HG02642 (cell line): ENCODE results near the gene MARCO.

Experiments used
- ATAC-seq: cut with Tn5 transposase; IDR thresholded peaks from one replicate; pipeline ENCODE4 v1.9.1; 2021; ENCODE audit warnings: mild to moderate bottlenecking; ENCODE audit not compliant: unreplicated experiment, poor library complexity

MARCO gene

DNA sequence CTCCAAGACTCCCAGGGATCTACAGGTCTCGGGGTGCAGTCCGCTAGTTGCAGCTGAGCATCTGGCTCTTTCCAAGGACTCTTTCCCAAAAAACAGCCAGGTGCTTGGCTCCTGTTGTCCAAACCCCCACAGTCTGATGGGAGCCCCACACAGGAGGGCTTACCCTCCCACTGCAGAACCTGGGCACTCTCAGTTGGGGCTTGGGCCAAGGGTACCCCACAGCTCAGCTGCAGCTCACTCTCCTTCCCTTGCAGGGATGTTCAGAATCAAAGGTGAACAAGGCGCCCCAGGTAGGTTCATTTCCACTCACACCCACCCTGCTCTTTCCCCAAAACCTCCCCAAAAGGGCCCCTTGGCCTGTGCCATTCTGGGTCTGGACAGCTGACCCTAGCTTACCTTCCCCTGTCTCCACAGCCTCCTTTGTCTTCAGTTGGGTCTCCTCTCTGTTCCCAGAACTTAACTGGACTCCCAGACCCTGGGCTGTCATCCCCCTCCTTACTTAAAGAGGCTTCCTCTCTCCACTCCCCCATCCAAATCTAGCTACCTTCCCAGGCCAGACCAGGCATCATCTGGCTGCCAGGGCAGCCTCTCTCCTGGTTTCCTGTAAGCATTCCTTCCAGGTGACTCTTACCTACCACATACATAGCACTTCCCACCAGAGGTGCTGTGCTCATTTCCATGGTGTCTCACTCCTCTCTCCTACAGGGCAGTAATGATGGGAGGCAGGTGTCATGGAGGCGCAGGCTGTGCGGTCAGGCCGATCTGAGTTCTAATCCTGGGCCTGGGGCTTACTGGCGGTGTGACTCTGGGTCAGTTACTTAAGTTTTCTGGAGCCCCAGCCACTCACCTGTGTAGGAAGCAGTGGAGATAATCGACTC lies 29.5 kb downstream of the MARCO start:
- ATAC-seq = no peak

DNA sequence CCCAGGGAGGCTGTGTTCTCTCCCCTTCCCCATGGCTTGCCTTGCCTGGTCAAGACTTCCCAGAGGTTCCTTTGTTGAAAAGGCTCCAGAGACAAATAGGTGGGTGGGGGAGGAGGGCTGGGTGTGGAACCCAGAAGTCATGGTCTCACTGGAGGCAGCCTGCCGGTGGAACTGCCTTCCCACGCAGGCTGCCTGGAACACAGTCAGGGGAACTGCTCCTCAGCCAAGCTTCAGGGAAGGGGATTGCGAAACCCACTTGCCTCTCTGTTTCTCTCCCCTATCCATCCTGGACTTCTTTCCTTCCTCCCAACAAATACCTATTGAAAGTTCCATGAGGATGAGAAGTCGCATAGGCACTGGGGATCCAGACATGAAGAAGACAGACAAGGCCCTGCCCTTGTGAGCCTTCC lies 31.6 kb downstream of the MARCO start:
- ATAC-seq = no peak

DNA sequence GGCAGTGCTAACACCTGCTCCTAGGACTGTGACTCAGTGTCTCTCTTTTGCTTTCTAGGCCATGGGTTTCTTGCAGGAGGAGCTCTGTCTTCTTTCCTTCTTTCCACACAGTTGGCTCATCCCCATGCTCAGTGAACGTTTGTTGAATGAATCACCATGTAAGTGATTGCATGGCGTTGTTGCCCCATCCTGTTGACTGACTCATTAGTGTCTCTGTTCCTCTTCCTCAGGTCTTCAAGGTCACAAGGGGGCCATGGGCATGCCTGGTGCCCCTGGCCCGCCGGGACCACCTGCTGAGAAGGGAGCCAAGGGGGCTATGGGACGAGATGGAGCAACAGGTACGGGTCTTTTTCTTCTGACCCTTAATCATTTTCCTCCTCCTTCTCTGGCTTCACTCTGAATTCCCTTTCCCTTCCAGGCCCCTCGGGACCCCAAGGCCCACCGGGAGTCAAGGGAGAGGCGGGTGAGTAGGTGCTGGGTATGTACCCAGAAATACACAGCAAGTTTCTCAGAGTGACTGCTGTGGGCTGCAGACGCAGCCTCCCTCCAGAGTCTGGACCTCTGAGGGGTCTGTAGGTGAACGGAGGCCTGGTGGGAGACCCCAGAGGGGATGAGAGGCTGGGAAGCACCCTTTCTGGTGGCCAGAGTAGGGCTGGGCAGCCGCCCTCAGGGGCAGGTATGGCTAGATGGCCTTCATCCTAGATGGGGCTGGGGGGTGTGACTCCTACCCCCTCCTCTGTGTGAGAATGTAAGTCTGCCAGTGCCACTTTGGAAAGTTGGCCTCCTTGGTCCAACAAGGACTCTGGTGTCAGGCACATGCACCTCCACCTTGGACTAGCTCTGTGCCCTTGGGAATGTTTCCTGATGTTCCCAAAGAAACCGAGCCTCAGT lies 32.4 kb downstream of the MARCO start:
- no peak for ATAC-seq

GRCh38 chr2:118975133-118975532 lies 33.1 kb downstream of the MARCO start:
- ATAC-seq = no peak

DNA sequence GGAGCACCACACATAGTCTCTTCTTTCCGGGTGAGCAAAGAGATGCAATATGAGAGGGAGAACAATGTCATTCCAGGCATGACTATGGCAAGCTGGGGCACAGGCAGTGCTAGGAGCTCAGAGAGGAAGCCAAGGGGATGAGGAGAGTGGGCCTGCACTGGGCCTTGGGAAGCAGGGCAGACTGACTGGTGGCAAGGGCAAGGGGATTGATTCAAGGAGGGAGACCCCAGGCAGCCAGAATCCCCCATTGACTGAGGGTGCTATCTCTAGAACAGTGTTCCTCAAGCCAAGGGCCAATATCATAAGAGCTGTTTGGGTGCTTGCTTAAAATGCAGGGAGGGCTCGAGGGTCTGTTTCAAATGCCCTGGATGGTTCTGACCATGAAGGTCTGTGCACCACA lies 36.1 kb downstream of the MARCO start:
- ATAC-seq = no peak

GRCh38 chr2:118979152-118979861 lies 37.3 kb downstream of the MARCO start:
- ATAC-seq = no peak

DNA sequence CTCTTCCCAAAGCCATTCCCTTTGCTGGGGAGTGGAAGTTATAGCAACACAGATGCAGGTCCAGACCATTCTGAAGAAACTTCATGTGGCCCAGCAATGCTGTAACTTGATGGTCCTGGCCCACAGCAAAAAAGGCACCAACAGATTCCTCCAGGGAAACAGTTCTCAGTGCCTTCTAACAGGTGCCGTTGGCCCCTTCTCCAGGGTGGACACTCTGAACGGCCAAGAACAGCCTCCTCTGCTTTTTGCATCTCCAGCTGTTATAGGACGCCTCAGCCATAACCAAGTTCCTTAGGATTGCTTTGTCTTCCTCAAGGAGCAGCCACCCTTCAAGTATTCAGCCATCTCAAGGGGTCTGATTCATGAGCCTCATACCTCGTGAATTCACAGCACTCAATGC lies 38.0 kb downstream of the MARCO start:
- no peak for ATAC-seq

- no peak for ATAC-seq
Measured at GRCh38 chr2:118980573-118980972, 38.6 kb downstream of the MARCO start.

DNA sequence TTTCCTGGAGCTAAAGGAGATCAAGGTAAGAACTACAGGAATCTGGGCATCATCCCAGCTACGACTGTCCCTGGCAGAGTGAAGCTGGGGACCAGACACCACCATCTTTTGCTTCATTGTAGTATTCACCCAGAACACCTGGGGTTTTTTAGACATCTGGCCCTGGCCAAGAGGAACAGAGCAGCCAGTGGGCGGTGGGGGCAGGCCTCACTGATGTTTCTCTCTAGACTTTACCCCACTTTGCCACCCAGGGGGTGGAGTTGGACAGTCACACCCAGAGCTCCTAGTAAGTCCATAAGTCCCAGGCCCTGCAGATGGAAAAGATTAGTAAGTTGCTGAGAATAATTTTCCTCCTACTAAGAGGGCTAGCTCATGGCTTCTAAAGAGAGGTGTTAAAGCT lies 39.6 kb downstream of the MARCO start:
- ATAC-seq = no peak

DNA sequence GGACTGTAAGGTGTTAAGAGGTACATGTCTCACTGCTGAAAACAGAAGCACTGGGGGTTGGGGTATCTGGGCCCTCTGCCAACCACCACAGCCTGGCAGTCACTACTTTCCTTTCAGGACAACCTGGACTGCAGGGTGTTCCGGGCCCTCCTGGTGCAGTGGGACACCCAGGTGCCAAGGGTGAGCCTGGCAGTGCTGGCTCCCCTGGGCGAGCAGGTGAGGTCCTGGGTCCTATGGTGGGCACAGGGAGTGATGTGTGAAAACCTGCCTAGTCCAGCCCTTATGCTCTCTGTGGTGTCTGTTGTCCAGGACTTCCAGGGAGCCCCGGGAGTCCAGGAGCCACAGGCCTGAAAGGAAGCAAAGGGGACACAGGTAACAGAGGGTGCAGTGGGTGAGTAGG lies 40.0 kb downstream of the MARCO start:
- ATAC-seq = no peak

- no peak for ATAC-seq
Measured at GRCh38 chr2:118983133-118983532, 41.1 kb downstream of the MARCO start.

DNA sequence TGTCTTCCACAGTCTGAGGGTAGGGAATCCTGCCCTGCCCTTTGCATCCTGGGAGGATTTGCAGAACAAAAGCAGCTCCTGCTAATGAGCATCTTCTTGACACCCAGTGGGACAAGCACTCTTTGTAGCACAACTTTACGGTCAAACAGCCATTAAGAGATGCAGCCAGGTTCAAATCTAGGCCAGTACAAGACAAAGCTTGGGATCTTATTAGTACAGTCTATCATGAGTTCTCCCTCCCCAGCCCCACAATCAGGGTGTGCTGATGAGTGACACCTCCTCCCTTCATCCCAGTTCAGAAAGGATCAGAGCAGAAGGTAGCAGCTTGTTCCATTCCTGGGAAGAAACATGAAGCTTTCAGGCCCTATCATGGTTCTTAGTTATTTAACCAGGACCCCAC lies 41.9 kb downstream of the MARCO start:
- ATAC-seq = no peak

DNA sequence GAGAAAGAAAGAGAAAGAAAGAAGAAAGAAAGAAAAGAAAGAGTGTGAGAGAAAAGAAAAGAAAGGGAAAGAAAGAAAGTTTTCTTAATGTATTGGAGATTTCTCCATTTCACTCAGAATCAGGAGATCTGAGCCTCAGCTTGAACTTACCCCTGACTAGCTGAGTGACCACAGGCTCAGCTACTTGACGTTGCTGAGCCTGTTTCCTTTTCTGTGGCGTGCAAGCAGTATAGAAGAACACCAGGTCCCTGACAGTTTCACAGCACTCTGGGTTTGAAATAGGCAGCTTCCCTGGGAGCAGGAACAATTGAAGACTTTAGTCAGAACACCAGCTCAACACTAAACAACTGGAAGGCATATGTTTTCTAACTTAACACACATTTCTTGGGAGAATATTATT lies 44.7 kb downstream of the MARCO start:
- ATAC-seq = peak; percentile 46

DNA sequence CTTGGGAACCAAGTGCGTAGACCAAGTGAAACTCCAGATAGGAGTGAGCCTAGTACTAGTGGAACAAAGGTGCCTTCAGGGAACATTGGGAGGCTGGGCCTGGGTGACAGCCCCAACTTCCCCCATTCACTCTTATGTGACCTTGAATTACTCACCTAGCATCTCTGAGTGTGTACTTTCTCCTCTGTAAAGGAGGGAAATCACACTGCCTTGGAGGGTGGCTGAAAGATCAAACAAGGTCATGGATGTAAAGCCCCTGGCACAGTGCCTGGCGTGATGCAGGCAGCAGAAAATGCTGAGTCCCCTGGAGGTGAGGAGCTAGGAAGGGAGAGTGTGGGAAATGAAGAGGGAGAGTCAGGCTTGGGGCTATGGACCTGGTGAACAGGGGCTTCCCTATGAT lies 45.9 kb downstream of the MARCO start:
- ATAC-seq = peak; percentile 57

DNA sequence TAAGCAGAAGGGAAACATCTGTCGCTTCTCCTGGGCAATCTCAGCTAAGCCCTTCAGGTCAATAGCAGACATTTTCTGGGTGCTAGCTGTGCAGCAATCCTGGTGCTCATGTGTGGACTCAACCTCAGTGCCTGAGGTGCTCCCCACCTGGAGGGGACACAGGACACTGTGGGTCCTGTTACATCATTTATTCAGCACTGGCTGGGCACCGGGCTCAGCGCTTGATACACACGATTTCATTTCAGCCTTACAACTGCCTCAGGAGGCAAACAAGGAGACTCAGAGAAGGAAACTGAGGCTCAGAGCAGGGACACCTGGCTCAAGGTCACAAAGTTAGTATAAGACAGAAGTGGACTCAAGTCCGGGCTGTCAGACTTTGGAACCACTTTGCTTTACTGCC lies 46.7 kb downstream of the MARCO start:
- no peak for ATAC-seq

GRCh38 chr2:118989481-118989880 lies 47.5 kb downstream of the MARCO start:
- ATAC-seq = peak; percentile 71

- ATAC-seq = no peak
Measured at GRCh38 chr2:118990757-118991545, 49.0 kb downstream of the MARCO start.

DNA sequence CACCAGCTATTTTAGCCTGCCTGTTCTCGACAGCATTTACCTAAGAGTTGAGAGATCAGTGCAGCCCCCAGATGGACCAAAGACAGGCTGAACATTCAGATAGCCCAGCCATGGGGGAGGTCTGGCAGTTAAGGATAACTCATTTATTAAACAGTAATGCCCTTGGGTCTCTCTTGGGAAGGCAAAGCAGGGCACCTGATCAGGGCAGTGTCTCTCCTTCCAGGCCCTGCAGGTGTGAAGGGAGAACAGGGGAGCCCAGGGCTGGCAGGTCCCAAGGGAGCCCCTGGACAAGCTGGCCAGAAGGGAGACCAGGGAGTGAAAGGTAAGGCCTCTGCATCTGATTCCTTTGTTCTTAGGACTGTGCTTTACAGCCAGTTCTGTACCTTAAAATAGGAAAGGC lies 49.6 kb downstream of the MARCO start:
- no peak for ATAC-seq

GRCh38 chr2:118992740-118993391 lies 50.9 kb downstream of the MARCO start:
- ATAC-seq = no peak

DNA sequence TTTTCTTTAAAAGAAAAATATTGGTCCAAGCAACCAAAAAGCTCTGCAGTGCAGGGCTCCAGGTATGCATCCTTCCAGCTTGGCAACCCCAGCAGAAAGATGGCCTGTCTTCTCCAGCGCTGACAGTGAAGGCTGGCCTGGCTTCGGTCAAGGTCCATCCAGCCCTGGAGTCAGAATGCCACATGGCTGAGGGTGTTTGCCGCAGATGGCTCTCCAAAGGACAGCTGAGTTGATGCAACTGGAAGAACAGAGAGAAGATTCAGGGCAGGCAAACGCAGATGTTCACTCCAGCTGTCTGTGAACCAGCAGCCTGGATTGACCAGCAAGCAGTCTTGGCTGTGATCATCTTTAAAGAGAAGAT lies 51.4 kb downstream of the MARCO start:
- no peak for ATAC-seq
